H9 (cell line): ENCODE data around the gene SMIM41. TPM values are rescaled to one million over a fixed set of nuclear protein-coding genes. Genes with fewer than 3 reads are reported as not detected.

Source experiments
- DNase-seq: peaks from one replicate; pipeline ENCODE4 v3.0.0-alpha.2; 2017
- H2AFZ ChIP-seq: one replicate; pipeline ENCODE4 v1.6.1; 2013; ENCODE audit warnings: mild to moderate bottlenecking, low read length, control low read depth, moderate library complexity
- H2AK5ac ChIP-seq: 2 replicates; pipeline ENCODE4 v1.6.1; 2013; ENCODE audit warnings: low read length, control low read depth, mixed read lengths; ENCODE audit not compliant: insufficient read length
- H2BK120ac ChIP-seq: one replicate; pipeline ENCODE4 v1.6.1; 2013; ENCODE audit warnings: low read depth, mild to moderate bottlenecking, low read length, control low read depth, inconsistent platforms; ENCODE audit not compliant: poor library complexity, severe bottlenecking
- H2BK12ac ChIP-seq: 2 replicates; pipeline ENCODE4 v1.6.1; 2013; ENCODE audit warnings: low read length, control low read depth, mixed read lengths, low read depth; ENCODE audit not compliant: insufficient read length
- H2BK15ac ChIP-seq: 2 replicates; pipeline ENCODE4 v1.6.1; 2013; ENCODE audit warnings: low read depth, low read length, control low read depth
- H2BK20ac ChIP-seq: one replicate; pipeline ENCODE4 v1.6.1; 2013; ENCODE audit warnings: low read depth, mild to moderate bottlenecking, low read length, control low read depth, inconsistent platforms; ENCODE audit not compliant: poor library complexity, severe bottlenecking
- H2BK5ac ChIP-seq: 2 replicates; pipeline ENCODE4 v1.6.1; 2013; ENCODE audit warnings: low read length, control low read depth, mixed read lengths; ENCODE audit not compliant: insufficient read length
- H3K14ac ChIP-seq: 2 replicates; pipeline ENCODE4 v1.6.1; 2013; ENCODE audit warnings: low read length, control low read depth; ENCODE audit not compliant: insufficient read depth
- H3K18ac ChIP-seq: 2 replicates; pipeline ENCODE4 v1.6.1; 2013; ENCODE audit warnings: low read depth, mild to moderate bottlenecking, mixed read lengths, low read length, control low read depth; ENCODE audit not compliant: insufficient read length
- H3K23ac ChIP-seq: 2 replicates; pipeline ENCODE4 v1.6.1; 2013; ENCODE audit warnings: low read length, control low read depth, mixed read lengths, low read depth; ENCODE audit not compliant: insufficient read length
- H3K23me2 ChIP-seq: 2 replicates; pipeline ENCODE4 v1.6.1; 2013; ENCODE audit warnings: low read depth, mild to moderate bottlenecking, mixed read lengths, low read length, control low read depth; ENCODE audit not compliant: insufficient read length, poor library complexity, severe bottlenecking
- H3K27ac ChIP-seq: 2 replicates; pipeline ENCODE4 v1.5.1; 2013; ENCODE audit warnings: low read length, control low read depth, mixed read lengths, low read depth; ENCODE audit not compliant: insufficient read length
- H3K27me3 ChIP-seq: 2 replicates; pipeline ENCODE4 v1.6.1; 2013; ENCODE audit warnings: low read length, control low read depth, inconsistent platforms; ENCODE audit not compliant: insufficient read depth
- H3K4ac ChIP-seq: 2 replicates; pipeline ENCODE4 v1.6.1; 2013; ENCODE audit warnings: low read depth, mild to moderate bottlenecking, control low read depth, inconsistent platforms, low read length, moderate library complexity
- H3K4me1 ChIP-seq: 2 replicates; pipeline ENCODE4 v1.6.1; 2013; ENCODE audit warnings: low read length, control low read depth, inconsistent platforms; ENCODE audit not compliant: insufficient read depth
- H3K4me2 ChIP-seq: 2 replicates; pipeline ENCODE4 v1.6.1; 2013; ENCODE audit warnings: low read length, control low read depth, mixed read lengths; ENCODE audit not compliant: insufficient read length, insufficient read depth
- H3K56ac ChIP-seq: 2 replicates; pipeline ENCODE4 v1.6.1; 2013; ENCODE audit warnings: low read depth, mild to moderate bottlenecking, mixed read lengths, low read length, control low read depth; ENCODE audit not compliant: insufficient read length
- H3K79me1 ChIP-seq: 2 replicates; pipeline ENCODE4 v1.6.1; 2013; ENCODE audit warnings: low read depth, mild to moderate bottlenecking, moderate library complexity, low read length, control low read depth, inconsistent platforms; ENCODE audit not compliant: insufficient read depth, poor library complexity, severe bottlenecking
- H3K79me2 ChIP-seq: 2 replicates; pipeline ENCODE4 v1.6.1; 2013; ENCODE audit warnings: low read length, control low read depth, inconsistent platforms; ENCODE audit not compliant: insufficient read depth
- H3K9ac ChIP-seq: 2 replicates; pipeline ENCODE4 v1.6.1; 2013; ENCODE audit warnings: low read length, control low read depth, mixed read lengths; ENCODE audit not compliant: insufficient read length; ENCODE audit errors: extremely low read depth
- H3K9me3 ChIP-seq: one replicate; pipeline ENCODE4 v1.6.1; 2013; ENCODE audit warnings: low read depth, low read length, inconsistent platforms; ENCODE audit not compliant: control insufficient read depth
- H3T11ph ChIP-seq: one replicate; pipeline ENCODE4 v1.6.1; 2013; ENCODE audit warnings: mild to moderate bottlenecking, low read length, control low read depth, inconsistent platforms
- H4K20me1 ChIP-seq: one replicate; pipeline ENCODE4 v1.6.1; 2013; ENCODE audit not compliant: control insufficient read depth, insufficient read length, insufficient read depth
- H4K5ac ChIP-seq: 2 replicates; pipeline ENCODE4 v1.6.1; 2013; ENCODE audit warnings: low read depth, mild to moderate bottlenecking, mixed read lengths, low read length, control low read depth; ENCODE audit not compliant: insufficient read length
- H4K8ac ChIP-seq: replicated peaks from 2 replicates; pipeline ENCODE4 v1.6.1; 2013; ENCODE audit warnings: low read length, control low read depth, mixed read lengths, low read depth; ENCODE audit not compliant: insufficient read length
- H4K91ac ChIP-seq: 2 replicates; pipeline ENCODE4 v1.6.1; 2013; ENCODE audit warnings: low read depth, mild to moderate bottlenecking, moderate library complexity, mixed read lengths, low read length, control low read depth; ENCODE audit not compliant: insufficient read length
- H3K27ac Mint-ChIP-seq, 3 experiments: 2 replicates in 2 of 3; 3 replicates in 1 of 3; pipeline ENCODE4 v1.8.0; 2020 to 2021; ENCODE audit warnings: mixed read lengths in 3 of 3, mild to moderate bottlenecking in 1 of 3, moderate library complexity in 1 of 3
- H3K27me3 Mint-ChIP-seq: 2 replicates; pipeline ENCODE4 v1.8.0; 2021; ENCODE audit warnings: low read depth, mild to moderate bottlenecking, moderate library complexity, mixed read lengths
- H3K36me3 Mint-ChIP-seq, 3 experiments: 2 replicates in 2 of 3; 3 replicates in 1 of 3; pipeline ENCODE4 v1.8.0; 2020 to 2021; ENCODE audit warnings: low read depth in 3 of 3, mixed read lengths in 3 of 3; ENCODE audit not compliant: insufficient read depth in 1 of 3
- H3K4me1 Mint-ChIP-seq, 2 experiments: 2 replicates each; pipeline ENCODE4 v1.8.0; 2020; ENCODE audit warnings: mixed read lengths in 2 of 2
- H3K4me3 Mint-ChIP-seq, 2 experiments: 2 replicates in 1 of 2; 3 replicates in 1 of 2; pipeline ENCODE4 v1.8.0; 2020 to 2021; ENCODE audit warnings: mild to moderate bottlenecking in 2 of 2, mixed read lengths in 2 of 2, moderate library complexity in 1 of 2
- H3K9me3 Mint-ChIP-seq, 2 experiments: 2 replicates in 1 of 2; 3 replicates in 1 of 2; pipeline ENCODE4 v1.8.0; 2020; ENCODE audit warnings: mild to moderate bottlenecking in 2 of 2, mixed read lengths in 2 of 2, moderate library complexity in 1 of 2
- CTCF ChIP-seq: fragments of 200-600 bp; sonication (generic); conservative IDR thresholded peaks from 3 replicates; pipeline ENCODE4 v1.8.0; 2021; ENCODE audit warnings: antibody characterized with exemption, mild to moderate bottlenecking
- WGBS: extraction: QIAGEN DNeasy Blood & Tissue Kit; methylation state at CpG from one replicate; pipeline ENCODE4 v1.1.7; 2013; ENCODE audit warnings: missing lambda C conversion rate, low lambda C conversion rate, mixed read lengths; ENCODE audit not compliant: insufficient read length; ENCODE audit errors: extremely low coverage; 5-methylcytosine and 5-hydroxymethylcytosine counted together
- total RNA-seq: library from RNA; stranded (reverse); gene quantifications from 2 replicates; pipeline ENCODE4 v1.2.1, GENCODE V29; 2021

The SMIM41 gene
- total RNA-seq, 1 experiment from 2014 or later = not detected

GRCh38 chr12:52044292-52044983 lies 35.1 kb upstream of the SMIM41 start:
- no peak overlapping the region for H3K9ac ChIP-seq
- no peak for TF ChIP-seq CTCF
- H3K27ac Mint-ChIP-seq = no peak overlapping the region
- H4K91ac ChIP-seq = no peak overlapping the region
- no peak overlapping the region for H3K14ac ChIP-seq
- peaks cover 7 to 20% (median 9%) of the 10 kb centered on the region in 3 experiments for H3K36me3 Mint-ChIP-seq
- no peak overlapping the region for H3K27ac ChIP-seq
- no peak overlapping the region for H4K5ac ChIP-seq
- no peaks in the 10 kb centered on the region for H3K9me3 ChIP-seq
- no peak overlapping the region; a peak in 1 of 5 replicates for H3K4me3 Mint-ChIP-seq
- DNase-seq = no peak
- no CpG with 5 or more reads among the region's 18 CpGs for WGBS
- H2BK5ac ChIP-seq = no peak overlapping the region
- no peaks in the 10 kb centered on the region for H4K20me1 ChIP-seq
- no peaks in the 10 kb centered on the region for H3K79me1 ChIP-seq
- H3K4me2 ChIP-seq = no peak overlapping the region
- no peak overlapping the region for H3T11ph ChIP-seq
- no peaks in the 10 kb centered on the region for H3K4me1 ChIP-seq
- H2BK15ac ChIP-seq = no peak overlapping the region
- H3K18ac ChIP-seq = no peak overlapping the region
- H2BK120ac ChIP-seq = no peak overlapping the region
- no peak overlapping the region for H2AK5ac ChIP-seq
- H2BK20ac ChIP-seq = no peak overlapping the region
- H3K23ac ChIP-seq = no peak overlapping the region
- H2AFZ ChIP-seq = no peak overlapping the region
- H3K56ac ChIP-seq = no peak overlapping the region
- no peak overlapping the region for H2BK12ac ChIP-seq
- no peaks in the 10 kb centered on the region for H3K23me2 ChIP-seq
- H3K79me2 ChIP-seq = no peaks in the 10 kb centered on the region; the same call in 1 of the 2 replicates
- no peak overlapping the region for H3K4ac ChIP-seq
- peaks cover 6 to 16% of the 10 kb centered on the region in 2 experiments for H3K4me1 Mint-ChIP-seq
- H3K27me3 ChIP-seq = peaks cover 5% of the 10 kb centered on the region; the same call in 1 of the 2 replicates
- peaks cover 26% of the 10 kb centered on the region for H3K27me3 Mint-ChIP-seq
- H4K8ac ChIP-seq = no peak overlapping the region
- H3K9me3 Mint-ChIP-seq = no peaks in the 10 kb centered on the region
